BJ (cell line): ENCODE data around the gene MYOG. TPM values are rescaled to one million over a fixed set of nuclear protein-coding genes. Genes with fewer than 3 reads are reported as not detected.

ENCODE experiments used
- CTCF ChIA-PET: fragments of 350-600 bp; formaldehyde crosslinking; extraction: SDS; loops from one replicate; lab custom pipeline; 2021; ENCODE audit warnings: antibody characterized with exemption, inconsistent platforms; lab: Yijun Ruan, JAX
- POLR2A ChIA-PET: fragments of 300-600 bp; sonication (Branson Sonifier 250); formaldehyde crosslinking; extraction: SDS; loops from one replicate; lab custom pipeline; 2021; ENCODE audit warnings: antibody characterized with exemption; lab: Charles Lee
- DNase-seq: peaks from one replicate; pipeline ENCODE4 v3.0.0-alpha.2; 2011; ENCODE audit warnings: low read depth
- H3K27me3 ChIP-seq: 2 replicates; pipeline ENCODE4 v1.6.0; 2011; ENCODE audit warnings: low read length; ENCODE audit not compliant: control insufficient read depth, insufficient read depth
- H3K36me3 ChIP-seq: 2 replicates; pipeline ENCODE4 v1.5.1; 2011; ENCODE audit warnings: low read length; ENCODE audit not compliant: control insufficient read depth, insufficient read depth
- H3K4me3 ChIP-seq: 2 replicates; pipeline ENCODE4 v1.5.1; 2011; ENCODE audit warnings: low read depth, mild to moderate bottlenecking, control low read depth, low read length
- CTCF ChIP-seq: IDR thresholded peaks from 2 replicates; pipeline ENCODE4 v1.5.1; 2011; ENCODE audit warnings: low read depth, mild to moderate bottlenecking, control low read depth, inconsistent platforms, low read length, moderate library complexity; ENCODE audit not compliant: insufficient read depth
- polyA plus RNA-seq: library from polyadenylated mRNA; depleted of rRNA; stranded (reverse); fragments of >200 nt; gene quantifications from 2 replicates; pipeline ENCODE4 v1.2.3, GENCODE V29; 2011

The MYOG gene
- polyA plus RNA-seq, 1 experiment, result not detected

- Histone ChIP-seq H3K36me3 (peaks cover 10% of the 10 kb centered on the region), H3K27me3 (no peaks in the 10 kb centered on the region; the same call in 1 of the 2 replicates), H3K4me3 (no peak overlapping the region)
- DNase-seq, result no peak
- TF ChIP-seq CTCF, result no peak
- ChIA-PET POLR2A (interaction anchor here (0.5 kb wide), 1 partner anchor 104 kb away, joined by 3 read pairs; no protein-coding TSS in a partner anchor), CTCF (interaction anchor here (2.7 to 11.2 kb wide), 2 partner anchors 8 to 9 kb away, joined by 11 to 105 read pairs; no protein-coding TSS in a partner anchor)
These were observed 36.7 kb downstream of the MYOG start for GRCh38 chr1:203049077-203049476.

DNA sequence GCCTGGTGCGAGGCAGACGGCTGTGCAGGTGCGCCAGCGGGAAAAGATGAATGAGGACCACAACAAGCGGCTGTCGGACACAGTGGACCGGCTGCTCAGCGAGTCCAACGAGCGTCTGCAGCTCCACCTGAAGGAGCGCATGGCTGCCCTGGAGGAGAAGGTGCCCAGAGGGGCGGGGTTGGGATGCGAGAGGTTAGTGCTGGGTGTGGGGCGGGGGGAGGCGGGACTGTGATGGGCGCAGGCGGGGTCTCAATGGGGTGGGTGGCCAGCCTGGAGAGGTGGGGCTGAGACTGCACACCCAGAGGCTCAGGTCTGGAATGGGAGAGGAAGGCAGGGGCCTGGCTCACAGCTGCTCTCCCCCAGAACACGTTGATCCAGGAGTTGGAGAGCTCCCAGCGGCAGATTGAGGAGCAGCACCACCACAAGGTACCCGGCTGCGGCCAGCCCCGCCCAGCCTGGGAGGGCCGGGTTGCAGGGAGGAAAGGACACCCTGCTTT is 37.2 kb downstream of the MYOG start:
- no peak for TF ChIP-seq CTCF
- Histone ChIP-seq H3K36me3 (peaks cover 10% of the 10 kb centered on the region), H3K4me3 (no peak overlapping the region), H3K27me3 (no peaks in the 10 kb centered on the region; the same call in 1 of the 2 replicates)
- ChIA-PET POLR2A (no interaction called here), CTCF (interaction anchor here (2.1 to 2.7 kb wide), 3 partner anchors 8 to 219 kb away, joined by 4 to 12 read pairs (median 11); no protein-coding TSS in a partner anchor)
- DNase-seq, result no peak

- POLR2A ChIA-PET, result no interaction called here
- CTCF ChIA-PET, result interaction anchor here (2.1 to 2.7 kb wide), 3 partner anchors 9 to 219 kb away, joined by 4 to 12 read pairs (median 11); no protein-coding TSS in a partner anchor
These were observed 37.7 kb downstream of the MYOG start for GRCh38 chr1:203048086-203048485.

DNA sequence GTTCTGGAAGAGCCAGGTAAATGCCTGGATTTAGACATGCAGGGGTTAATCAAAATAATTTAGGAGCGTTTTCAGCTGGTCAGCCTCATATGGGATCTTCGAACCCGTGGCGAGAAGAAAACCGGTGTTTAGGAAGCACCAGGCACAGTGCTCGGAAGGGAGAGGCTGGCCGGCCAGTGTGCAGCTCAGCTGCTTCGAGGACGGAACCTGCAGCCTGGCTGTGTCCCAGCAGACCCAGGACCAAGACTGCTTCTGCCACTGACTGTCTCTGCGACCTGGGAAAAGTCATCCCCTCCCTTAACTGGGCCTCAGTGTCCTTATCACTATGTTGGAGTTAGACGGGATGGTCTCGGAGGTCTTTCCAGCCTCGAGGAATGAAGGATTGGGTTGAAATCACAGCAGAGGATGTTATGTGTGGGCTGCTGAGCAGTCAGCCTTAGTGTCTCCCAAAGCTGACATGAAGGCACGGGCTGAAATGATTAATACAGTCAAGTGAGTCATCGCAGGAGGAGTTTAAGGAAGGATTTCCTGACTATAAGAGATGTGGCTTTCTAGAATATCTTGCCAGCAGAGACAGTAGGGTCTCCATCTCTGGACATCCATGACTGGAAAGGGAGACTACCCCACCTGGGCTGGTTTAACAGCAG is 38.7 kb downstream of the MYOG start:
- DNase-seq, result peak; percentile 35
- ChIA-PET POLR2A (no interaction called here), CTCF (interaction anchor here (1.6 to 10.0 kb wide), 7 partner anchors 8 to 220 kb away, joined by 4 to 162 read pairs (median 11); no protein-coding TSS in a partner anchor)
- Histone ChIP-seq H3K36me3 (peaks cover 10% of the 10 kb centered on the region), H3K27me3 (no peaks in the 10 kb centered on the region), H3K4me3 (no peak overlapping the region)
- no peak for TF ChIP-seq CTCF

More at GRCh38 chr1:203048086-203048485, 37.7 kb downstream of the MYOG start:
- Histone ChIP-seq H3K4me3 (no peak overlapping the region), H3K36me3 (peaks cover 10% of the 10 kb centered on the region), H3K27me3 (no peaks in the 10 kb centered on the region; the same call in 1 of the 2 replicates)
- DNase-seq, result no peak
- no peak for TF ChIP-seq CTCF
